Activated CD4-positive, alpha-beta T cell treated with anti-CD3 and anti-CD28 coated beads, Interleukin-2, amount 50 U/mL, for 48 hours (primary cell): ENCODE results near the gene WDR27.
"Not testable (repeated sequence)": the region's sequence is repeated elsewhere in the genome, so short reads cannot be mapped to it uniquely, and the experiment has no call there.

ENCODE experiments used
- DNase-seq, 2 experiments: peaks; one replicate each; pipeline ENCODE4 v3.0.0-alpha.2; 2020

Gene WDR27

GRCh38 chr6:169472786-169473416, 228.9 kb downstream of the WDR27 start:
- DNase-seq = no peak

GRCh38 chr6:169470790-169471189, 231.0 kb downstream of the WDR27 start:
- no peak for DNase-seq

GRCh38 chr6:169469028-169469427, 232.8 kb downstream of the WDR27 start:
- no peak for DNase-seq

- not testable (repeated sequence) for DNase-seq
Measured at GRCh38 chr6:169467755-169468154, 234.1 kb downstream of the WDR27 start.

- DNase-seq = not testable (repeated sequence)
Measured at GRCh38 chr6:169466256-169466655, 235.6 kb downstream of the WDR27 start.

GRCh38 chr6:169457762-169458161, 244.1 kb downstream of the WDR27 start:
- DNase-seq = no peak

GRCh38 chr6:169456840-169457239, 245.0 kb downstream of the WDR27 start:
- DNase-seq = no peak

- DNase-seq = no peak
Measured at GRCh38 chr6:169455470-169455869, 246.4 kb downstream of the WDR27 start.

GRCh38 chr6:169454872-169455204, 247.0 kb downstream of the WDR27 start:
- DNase-seq = no peak

- no peak for DNase-seq
Measured at GRCh38 chr6:169454204-169454871, 247.5 kb downstream of the WDR27 start.

- no peak for DNase-seq
Measured at GRCh38 chr6:169452869-169453620, 248.8 kb downstream of the WDR27 start.

- DNase-seq = no peak
Measured at GRCh38 chr6:169452117-169452868, 249.5 kb downstream of the WDR27 start.

GRCh38 chr6:169451065-169451838, 250.6 kb downstream of the WDR27 start:
- DNase-seq = no peak

GRCh38 chr6:169450097-169450496, 251.7 kb downstream of the WDR27 start:
- no peak for DNase-seq

- DNase-seq = no peak
Measured at GRCh38 chr6:169449221-169449620, 252.6 kb downstream of the WDR27 start.

GRCh38 chr6:169445661-169446581, 255.9 kb downstream of the WDR27 start:
- DNase-seq = no peak

- DNase-seq = no peak
Measured at GRCh38 chr6:169445227-169445626, 256.6 kb downstream of the WDR27 start.

- no peak for DNase-seq
Measured at GRCh38 chr6:169441292-169441691, 260.5 kb downstream of the WDR27 start.

- DNase-seq = no peak
Measured at GRCh38 chr6:169439710-169440109, 262.1 kb downstream of the WDR27 start.

- not testable (repeated sequence) for DNase-seq
Measured at GRCh38 chr6:169434554-169434953, 267.3 kb downstream of the WDR27 start.

- DNase-seq = no peak
Measured at GRCh38 chr6:169429001-169429400, 272.8 kb downstream of the WDR27 start.
